RKO (cell line): ENCODE results near the gene AKR1C1.
"Not testable (repeated sequence)": the region's sequence is repeated elsewhere in the genome, so short reads cannot be mapped to it uniquely, and the experiment has no call there.

Experiments used
- DNase-seq: peaks from one replicate; pipeline ENCODE4 v3.0.0-alpha.2; 2016; ENCODE audit warnings: low spot score

AKR1C1 gene

GRCh38 chr10:4962876-4963814 lies at the start of gene AKR1C1:
Gene AKR1C1 (plus strand): TSS chr10:4963415. CDS start chr10:4963445, 30 bp downstream.
- DNase-seq, result not testable (repeated sequence)

GRCh38 chr10:4914213-4914850 lies 48.9 kb upstream of the AKR1C1 start:
- DNase-seq, result no peak

GRCh38 chr10:4916086-4916716 lies 47.0 kb upstream of the AKR1C1 start:
- DNase-seq, result no peak

- no peak for DNase-seq
These were observed 45.0 kb upstream of the AKR1C1 start for GRCh38 chr10:4918236-4918635.

- DNase-seq, result not testable (repeated sequence)
These were observed 38.7 kb upstream of the AKR1C1 start for GRCh38 chr10:4924482-4924881.

- DNase-seq, result no peak
These were observed 36.8 kb upstream of the AKR1C1 start for GRCh38 chr10:4926400-4926799.

- DNase-seq, result no peak
These were observed 31.6 kb upstream of the AKR1C1 start for GRCh38 chr10:4931587-4931986.

GRCh38 chr10:4934391-4934987 lies 28.7 kb upstream of the AKR1C1 start:
- no peak for DNase-seq

- no peak for DNase-seq
These were observed 25.9 kb upstream of the AKR1C1 start for GRCh38 chr10:4937346-4937745.

- DNase-seq, result no peak
These were observed 23.8 kb upstream of the AKR1C1 start for GRCh38 chr10:4939224-4940072.

- DNase-seq, result not testable (repeated sequence)
These were observed 23.2 kb upstream of the AKR1C1 start for GRCh38 chr10:4940073-4940428.

GRCh38 chr10:4940909-4941308 lies 22.3 kb upstream of the AKR1C1 start:
- not testable (repeated sequence) for DNase-seq

GRCh38 chr10:4941540-4942330 lies 21.5 kb upstream of the AKR1C1 start:
- no peak for DNase-seq

GRCh38 chr10:4942931-4943330 lies 20.3 kb upstream of the AKR1C1 start:
- DNase-seq, result peak; percentile 27

- not testable (repeated sequence) for DNase-seq
These were observed 19.8 kb upstream of the AKR1C1 start for GRCh38 chr10:4943416-4943815.

- DNase-seq, result no peak
These were observed 19.4 kb upstream of the AKR1C1 start for GRCh38 chr10:4943821-4944220.

GRCh38 chr10:4944841-4945240 lies 18.4 kb upstream of the AKR1C1 start:
- DNase-seq, result no peak

GRCh38 chr10:4945766-4946717 lies 17.2 kb upstream of the AKR1C1 start:
- DNase-seq, result no peak

- no peak for DNase-seq
These were observed 16.1 kb upstream of the AKR1C1 start for GRCh38 chr10:4947039-4947634.
